OCI-LY3 (cell line): Measurements from ENCODE around the gene SWAP70.

Source experiments
- H2AFZ ChIP-seq: fragments of 200-600, 300-600 bp; shearing (Covaris generic); 2 replicates; pipeline ENCODE4 v1.6.0; 2014; ENCODE audit warnings: antibody characterized with exemption, low read depth, low read length
- H3K27ac ChIP-seq: fragments of 200-600, 300-600 bp; sonication (generic); 2 replicates; pipeline ENCODE4 v1.5.1; 2014; ENCODE audit warnings: mild to moderate bottlenecking, low read length, moderate library complexity, mixed read lengths
- H3K27me3 ChIP-seq: fragments of 200-600, 300-600 bp; sonication (generic); 2 replicates; pipeline ENCODE4 v1.6.1; 2014; ENCODE audit warnings: low read depth, low read length, mixed read lengths
- H3K36me3 ChIP-seq: fragments of 200-600, 300-600 bp; sonication (generic); replicated peaks from 2 replicates; pipeline ENCODE3; 2014; ENCODE audit warnings: low read depth, low read length, mixed read lengths
- H3K4me1 ChIP-seq: fragments of 300-600, 200-600 bp; sonication (generic); 2 replicates; pipeline ENCODE4 v1.6.1; 2014; ENCODE audit warnings: low read length, mixed read lengths
- H3K4me2 ChIP-seq: fragments of 200-600, 300-600 bp; sonication (generic); 2 replicates; pipeline ENCODE4 v1.6.1; 2014; ENCODE audit warnings: low read length, mixed read lengths
- H3K4me3 ChIP-seq: fragments of 300-600, 200-600 bp; sonication (generic); 2 replicates; pipeline ENCODE4 v1.5.1; 2014; ENCODE audit warnings: antibody characterized with exemption, mild to moderate bottlenecking, low read length, moderate library complexity
- H3K79me2 ChIP-seq: fragments of 300-600, 200-600 bp; shearing (Covaris generic); 2 replicates; pipeline ENCODE4 v1.6.1; 2014; ENCODE audit warnings: mild to moderate bottlenecking, low read length, mixed read lengths
- H3K9ac ChIP-seq: fragments of 300-600, 200-600 bp; shearing (Covaris generic); 2 replicates; pipeline ENCODE4 v1.6.0; 2014; ENCODE audit warnings: mild to moderate bottlenecking, low read length, moderate library complexity
- H3K9me3 ChIP-seq: fragments of 200-600, 300-600 bp; shearing (Covaris generic); 2 replicates; pipeline ENCODE4 v1.6.1; 2014; ENCODE audit warnings: low read length, mixed read lengths; ENCODE audit not compliant: insufficient read depth
- H4K20me1 ChIP-seq: fragments of 200-600, 300-600 bp; sonication (generic); 2 replicates; pipeline ENCODE4 v1.6.1; 2016; ENCODE audit warnings: low read length, mixed read lengths; ENCODE audit not compliant: insufficient read depth
- EZH2phosphoT487 ChIP-seq: fragments of 200-600 bp; shearing (Covaris generic); IDR thresholded peaks from 2 replicates; pipeline ENCODE4 v1.6.1; 2018; ENCODE audit warnings: antibody characterized with exemption, mixed run types, low read depth
- TF ChIP-seq, protein P1 (sequence below): fragments of 200-600, 300-600 bp; sonication (generic); IDR thresholded peaks from 2 replicates; pipeline ENCODE4 v1.5.1; 2014; ENCODE audit warnings: antibody characterized with exemption, low read length, low read depth

SWAP70 gene

DNA sequence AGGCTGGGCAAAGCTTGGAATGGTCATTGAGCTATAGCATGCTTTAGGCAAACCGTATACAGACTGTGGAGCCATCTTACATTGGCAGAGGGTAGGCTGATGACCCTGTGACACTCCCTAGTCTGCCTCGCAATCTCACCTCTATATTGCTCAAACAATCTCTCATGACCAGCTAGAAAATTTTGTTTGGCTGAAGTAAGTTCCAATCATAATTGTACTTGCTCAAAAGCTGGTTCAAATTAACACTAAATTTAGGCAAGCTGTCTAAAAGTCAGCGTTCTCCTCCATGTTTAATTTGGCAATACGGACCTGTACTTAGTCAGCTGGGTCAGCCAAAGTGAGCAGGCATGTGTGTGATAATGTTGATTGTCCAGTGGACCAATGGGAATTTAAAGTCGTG, 133.0 kb downstream of the SWAP70 start:
- Histone ChIP-seq H3K4me1 (no peaks in the 10 kb centered on the region), H3K4me3 (no peak overlapping the region), H2AFZ (no peak overlapping the region), H3K36me3 (no peaks in the 10 kb centered on the region), H3K9me3 (no peaks in the 10 kb centered on the region), H3K9ac (no peak overlapping the region), H4K20me1 (no peaks in the 10 kb centered on the region), H3K79me2 (no peaks in the 10 kb centered on the region), H3K27me3 (no peaks in the 10 kb centered on the region), H3K4me2 (no peak overlapping the region), H3K27ac (no peak overlapping the region)
- TF ChIP-seq, protein P1, sequence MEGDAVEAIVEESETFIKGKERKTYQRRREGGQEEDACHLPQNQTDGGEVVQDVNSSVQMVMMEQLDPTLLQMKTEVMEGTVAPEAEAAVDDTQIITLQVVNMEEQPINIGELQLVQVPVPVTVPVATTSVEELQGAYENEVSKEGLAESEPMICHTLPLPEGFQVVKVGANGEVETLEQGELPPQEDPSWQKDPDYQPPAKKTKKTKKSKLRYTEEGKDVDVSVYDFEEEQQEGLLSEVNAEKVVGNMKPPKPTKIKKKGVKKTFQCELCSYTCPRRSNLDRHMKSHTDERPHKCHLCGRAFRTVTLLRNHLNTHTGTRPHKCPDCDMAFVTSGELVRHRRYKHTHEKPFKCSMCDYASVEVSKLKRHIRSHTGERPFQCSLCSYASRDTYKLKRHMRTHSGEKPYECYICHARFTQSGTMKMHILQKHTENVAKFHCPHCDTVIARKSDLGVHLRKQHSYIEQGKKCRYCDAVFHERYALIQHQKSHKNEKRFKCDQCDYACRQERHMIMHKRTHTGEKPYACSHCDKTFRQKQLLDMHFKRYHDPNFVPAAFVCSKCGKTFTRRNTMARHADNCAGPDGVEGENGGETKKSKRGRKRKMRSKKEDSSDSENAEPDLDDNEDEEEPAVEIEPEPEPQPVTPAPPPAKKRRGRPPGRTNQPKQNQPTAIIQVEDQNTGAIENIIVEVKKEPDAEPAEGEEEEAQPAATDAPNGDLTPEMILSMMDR, result no peak
- TF ChIP-seq EZH2phosphoT487, result no peak

GRCh38 chr11:9797300-9797699, 133.4 kb downstream of the SWAP70 start:
- Histone ChIP-seq H3K9ac (no peak overlapping the region), H3K9me3 (no peaks in the 10 kb centered on the region), H3K36me3 (no peaks in the 10 kb centered on the region), H3K4me2 (no peak overlapping the region), H3K4me3 (no peak overlapping the region), H2AFZ (no peak overlapping the region), H3K4me1 (peaks cover 1% of the 10 kb centered on the region; the same call in 1 of the 2 replicates), H3K27ac (no peak overlapping the region), H3K27me3 (no peaks in the 10 kb centered on the region), H3K79me2 (no peaks in the 10 kb centered on the region), H4K20me1 (no peaks in the 10 kb centered on the region)
- TF ChIP-seq, protein P1, result no peak
- no peak for TF ChIP-seq EZH2phosphoT487

- Histone ChIP-seq H3K27ac (no peak overlapping the region), H3K79me2 (no peaks in the 10 kb centered on the region), H2AFZ (no peak overlapping the region), H3K4me1 (peaks cover 5% of the 10 kb centered on the region; the same call in 1 of the 2 replicates), H3K27me3 (no peaks in the 10 kb centered on the region), H3K4me2 (no peak overlapping the region), H3K36me3 (no peaks in the 10 kb centered on the region), H3K9me3 (no peaks in the 10 kb centered on the region), H3K4me3 (no peak overlapping the region), H4K20me1 (no peaks in the 10 kb centered on the region), H3K9ac (no peak overlapping the region)
- no peak for TF ChIP-seq EZH2phosphoT487
- TF ChIP-seq, protein P1, result no peak
Measured at GRCh38 chr11:9799886-9800285, 136.0 kb downstream of the SWAP70 start.

- H4K20me1 ChIP-seq, result no peaks in the 10 kb centered on the region
- H3K36me3 ChIP-seq, result peaks cover 3% of the 10 kb centered on the region
- no peak overlapping the region for H2AFZ ChIP-seq
- no peaks in the 10 kb centered on the region for H3K9me3 ChIP-seq
- no peak overlapping the region for H3K4me2 ChIP-seq
- no peak overlapping the region for H3K9ac ChIP-seq
- H3K4me3 ChIP-seq, result no peak overlapping the region
- no peaks in the 10 kb centered on the region for H3K79me2 ChIP-seq
- H3K27me3 ChIP-seq, result no peaks in the 10 kb centered on the region
- no peak overlapping the region for H3K27ac ChIP-seq
- TF ChIP-seq, protein P1, result no peak
- TF ChIP-seq EZH2phosphoT487, result no peak
- peaks cover 5% of the 10 kb centered on the region; the same call in 1 of the 2 replicates for H3K4me1 ChIP-seq
Measured at GRCh38 chr11:9802291-9802861, 138.5 kb downstream of the SWAP70 start.
